ENCODE measurements around the gene DNAJC4.

Gene DNAJC4

GRCh38 chr11:64258946-64259532, 28.7 kb downstream of the DNAJC4 start:
- H3K9me3 ChIP-seq (ENCODE audit: insufficient read depth, low read depth, low read length): no peaks in the 10 kb centered on the region
- TF ChIP-seq CTCF (conservative IDR thresholded peaks at IDR 0.05; ENCODE audit: low read length) (no peak), EZH2phosphoT487 (IDR thresholded peaks at IDR 0.05; ENCODE audit: borderline replicate concordance) (no peak)
- no peak overlapping the region for H2AFZ ChIP-seq (ENCODE audit: low read length)
- H3K9me2 ChIP-seq (replicated peaks; ENCODE audit: low read depth, low read length): no peaks in the 10 kb centered on the region
- no peaks in the 10 kb centered on the region for H4K20me1 ChIP-seq (ENCODE audit: insufficient read depth, low read length, poor library complexity, severe bottlenecking)
- H3F3A ChIP-seq (ENCODE audit: low read depth): no peaks in the 10 kb centered on the region
- no peaks in the 10 kb centered on the region for H3K27me3 ChIP-seq (ENCODE audit: insufficient read depth, low read length, poor library complexity, severe bottlenecking)
- no peaks in the 10 kb centered on the region for H3K4me1 ChIP-seq (ENCODE audit: insufficient read depth, low read length, poor library complexity, severe bottlenecking)
- no peak overlapping the region for H3K4me2 ChIP-seq (ENCODE audit: low read depth, low read length, poor library complexity, severe bottlenecking)
- no peaks in the 10 kb centered on the region for H3K79me2 ChIP-seq (ENCODE audit: insufficient read depth, low read length)
- H3K4me3 ChIP-seq (ENCODE audit: low read length, poor library complexity, severe bottlenecking): no peak overlapping the region
- no peaks in the 10 kb centered on the region for H3K36me3 ChIP-seq (ENCODE audit: insufficient read depth, low read length)
- H3K9ac ChIP-seq (ENCODE audit: low read depth, low read length, poor library complexity, severe bottlenecking): no peak overlapping the region

GRCh38 chr11:64259533-64260067, 29.3 kb downstream of the DNAJC4 start:
- Histone ChIP-seq H3K36me3 (ENCODE audit: insufficient read depth, low read length) (no peaks in the 10 kb centered on the region), H3K27me3 (ENCODE audit: insufficient read depth, low read length, poor library complexity, severe bottlenecking) (no peaks in the 10 kb centered on the region), H3K4me1 (ENCODE audit: insufficient read depth, low read length, poor library complexity, severe bottlenecking) (no peaks in the 10 kb centered on the region), H3K4me2 (ENCODE audit: low read depth, low read length, poor library complexity, severe bottlenecking) (no peak overlapping the region), H3K9ac (ENCODE audit: low read depth, low read length, poor library complexity, severe bottlenecking) (no peak overlapping the region), H4K20me1 (ENCODE audit: insufficient read depth, low read length, poor library complexity, severe bottlenecking) (no peaks in the 10 kb centered on the region), H3F3A (ENCODE audit: low read depth) (no peaks in the 10 kb centered on the region), H3K79me2 (ENCODE audit: insufficient read depth, low read length) (no peaks in the 10 kb centered on the region), H3K4me3 (ENCODE audit: low read length, poor library complexity, severe bottlenecking) (no peak overlapping the region), H2AFZ (ENCODE audit: low read length) (no peak overlapping the region), H3K9me3 (ENCODE audit: insufficient read depth, low read depth, low read length) (no peaks in the 10 kb centered on the region), H3K9me2 (replicated peaks; ENCODE audit: low read depth, low read length) (no peaks in the 10 kb centered on the region)
- no peak for TF ChIP-seq CTCF (conservative IDR thresholded peaks at IDR 0.05; ENCODE audit: low read length)
- TF ChIP-seq EZH2phosphoT487 (IDR thresholded peaks at IDR 0.05; ENCODE audit: borderline replicate concordance): no peak

- no peaks in the 10 kb centered on the region for H3K9me3 ChIP-seq (ENCODE audit: insufficient read depth, low read depth, low read length)
- H3K36me3 ChIP-seq (ENCODE audit: insufficient read depth, low read length): no peaks in the 10 kb centered on the region
- no peaks in the 10 kb centered on the region for H3K27me3 ChIP-seq (ENCODE audit: insufficient read depth, low read length, poor library complexity, severe bottlenecking)
- H3K4me2 ChIP-seq (ENCODE audit: low read depth, low read length, poor library complexity, severe bottlenecking): no peak overlapping the region
- TF ChIP-seq EZH2phosphoT487 (IDR thresholded peaks at IDR 0.05; ENCODE audit: borderline replicate concordance) (no peak), CTCF (conservative IDR thresholded peaks at IDR 0.05; ENCODE audit: low read length) (no peak)
- H3K9me2 ChIP-seq (replicated peaks; ENCODE audit: low read depth, low read length): no peaks in the 10 kb centered on the region
- no peaks in the 10 kb centered on the region for H3K79me2 ChIP-seq (ENCODE audit: insufficient read depth, low read length)
- no peak overlapping the region for H2AFZ ChIP-seq (ENCODE audit: low read length)
- H3K9ac ChIP-seq (ENCODE audit: low read depth, low read length, poor library complexity, severe bottlenecking): no peak overlapping the region
- H3K4me1 ChIP-seq (ENCODE audit: insufficient read depth, low read length, poor library complexity, severe bottlenecking): no peaks in the 10 kb centered on the region
- no peak overlapping the region for H3K4me3 ChIP-seq (ENCODE audit: low read length, poor library complexity, severe bottlenecking)
- no peaks in the 10 kb centered on the region for H4K20me1 ChIP-seq (ENCODE audit: insufficient read depth, low read length, poor library complexity, severe bottlenecking)
- H3F3A ChIP-seq (ENCODE audit: low read depth): no peaks in the 10 kb centered on the region
These were observed 29.9 kb downstream of the DNAJC4 start for GRCh38 chr11:64260147-64260708.
